Skeletal muscle tissue (tissue), 4 donors: ENCODE measurements around the gene ANKRD36C. TPM values are rescaled to one million over a fixed set of nuclear protein-coding genes. Genes with fewer than 3 reads are reported as not detected.
"Not testable (repeated sequence)": the region's sequence is repeated elsewhere in the genome, so short reads cannot be mapped to it uniquely, and the experiment has no call there.

Source experiments
- H3K27ac ChIP-seq: one replicate; pipeline ENCODE4 v1.7.0; 2013; ENCODE audit warnings: mild to moderate bottlenecking, low read depth, low read length, inconsistent platforms
- H3K27me3 ChIP-seq, 3 donors: one replicate each; pipeline ENCODE4 v1.7.0; 2013; ENCODE audit warnings: low read length in 3 of 3; ENCODE audit not compliant: control insufficient read depth in 3 of 3, insufficient read depth in 3 of 3
- H3K36me3 ChIP-seq, 3 donors: one replicate each; pipeline ENCODE4 v1.7.0; 2013; ENCODE audit warnings: low read length in 3 of 3; ENCODE audit not compliant: control insufficient read depth in 3 of 3, insufficient read depth in 3 of 3
- H3K4me1 ChIP-seq, 3 donors: one replicate each; pipeline ENCODE4 v1.7.0; 2013; ENCODE audit warnings: low read length in 3 of 3, mild to moderate bottlenecking in 3 of 3; ENCODE audit not compliant: control insufficient read depth in 3 of 3, insufficient read depth in 3 of 3
- H3K4me3 ChIP-seq, 3 donors: one replicate each; pipeline ENCODE4 v1.7.0; 2013; ENCODE audit warnings: low read length in 3 of 3
- H3K9ac ChIP-seq, 3 donors: one replicate each; pipeline ENCODE4 v1.7.0; 2013; ENCODE audit warnings: low read length in 3 of 3, mild to moderate bottlenecking in 3 of 3, moderate library complexity in 2 of 3, low read depth in 1 of 3
- H3K9me3 ChIP-seq, 3 donors: one replicate each; pipeline ENCODE4 v1.7.0; 2013; ENCODE audit warnings: low read length in 3 of 3; ENCODE audit not compliant: control insufficient read depth in 3 of 3
- total RNA-seq: library from RNA; depleted of rRNA; stranded (reverse); fragments of >200 nt; gene quantifications from one replicate; pipeline ENCODE4 v1.2.3, GENCODE V29; 2014
- donor health status: Osteomylitis.

Gene ANKRD36C
- total RNA-seq, 1 donor from 2014 or later = 72.0 TPM

- not testable (repeated sequence) for H3K4me3 ChIP-seq, H3K36me3 ChIP-seq, H3K9me3 ChIP-seq, H3K9ac ChIP-seq, H3K4me1 ChIP-seq, H3K27me3 ChIP-seq, H3K27ac ChIP-seq
These were observed 74.6 kb downstream of the ANKRD36C start for GRCh38 chr2:95917007-95917406.

GRCh38 chr2:95915131-95915530, 76.5 kb downstream of the ANKRD36C start:
- H3K4me1 ChIP-seq, H3K9me3 ChIP-seq, H3K9ac ChIP-seq, H3K27ac ChIP-seq, H3K4me3 ChIP-seq, H3K27me3 ChIP-seq: not testable (repeated sequence)
- H3K36me3 ChIP-seq = peaks cover 2 to 11% (median 6%) of the 10 kb centered on the region in 3 donors

GRCh38 chr2:95911431-95911830, 80.2 kb downstream of the ANKRD36C start:
- not testable (repeated sequence) for H3K27me3 ChIP-seq, H3K4me3 ChIP-seq, H3K9ac ChIP-seq, H3K27ac ChIP-seq, H3K9me3 ChIP-seq, H3K4me1 ChIP-seq, H3K36me3 ChIP-seq

GRCh38 chr2:95894443-95894842, 97.2 kb downstream of the ANKRD36C start:
- not testable (repeated sequence) for H3K9me3 ChIP-seq, H3K4me3 ChIP-seq, H3K9ac ChIP-seq, H3K27ac ChIP-seq, H3K27me3 ChIP-seq, H3K4me1 ChIP-seq
- peaks cover 0 to 12% (median 4%) of the 10 kb centered on the region in 3 donors for H3K36me3 ChIP-seq

GRCh38 chr2:95867929-95868328, 123.7 kb downstream of the ANKRD36C start:
- not testable (repeated sequence) for H3K27ac ChIP-seq, H3K9me3 ChIP-seq, H3K9ac ChIP-seq, H3K4me3 ChIP-seq, H3K27me3 ChIP-seq, H3K36me3 ChIP-seq, H3K4me1 ChIP-seq

- H3K27me3 ChIP-seq, H3K9ac ChIP-seq, H3K9me3 ChIP-seq, H3K36me3 ChIP-seq, H3K27ac ChIP-seq, H3K4me3 ChIP-seq, H3K4me1 ChIP-seq: not testable (repeated sequence)
These were observed 124.5 kb downstream of the ANKRD36C start for GRCh38 chr2:95867047-95867677.

GRCh38 chr2:95862121-95862520, 129.5 kb downstream of the ANKRD36C start:
- not testable (repeated sequence) for H3K4me1 ChIP-seq, H3K9ac ChIP-seq, H3K9me3 ChIP-seq, H3K4me3 ChIP-seq, H3K27me3 ChIP-seq, H3K36me3 ChIP-seq, H3K27ac ChIP-seq

GRCh38 chr2:95836151-95836550, 155.5 kb downstream of the ANKRD36C start:
- Histone ChIP-seq H3K4me1 (no peaks in the 10 kb centered on the region), H3K27me3 (no peaks in the 10 kb centered on the region), H3K36me3 (peaks cover 0 to 10% (median 2%) of the 10 kb centered on the region in 3 donors), H3K4me3 (no peak overlapping the region), H3K9me3 (no peaks in the 10 kb centered on the region), H3K27ac (no peak overlapping the region), H3K9ac (no peak overlapping the region)

- H3K36me3 ChIP-seq = peaks cover 0 to 17% (median 9%) of the 10 kb centered on the region in 3 donors
These were observed 157.3 kb downstream of the ANKRD36C start for GRCh38 chr2:95834077-95835013.

GRCh38 chr2:95824218-95824617, 167.4 kb downstream of the ANKRD36C start:
- not testable (repeated sequence) for H3K9ac ChIP-seq, H3K4me1 ChIP-seq, H3K4me3 ChIP-seq, H3K36me3 ChIP-seq, H3K27ac ChIP-seq, H3K27me3 ChIP-seq
- H3K9me3 ChIP-seq = peaks cover 0 to 11% (median 3%) of the 10 kb centered on the region in 3 donors

More at GRCh38 chr2:95834077-95835013, 157.3 kb downstream of the ANKRD36C start:
- not testable (repeated sequence) for H3K9ac ChIP-seq, H3K4me3 ChIP-seq, H3K27ac ChIP-seq, H3K27me3 ChIP-seq, H3K4me1 ChIP-seq, H3K9me3 ChIP-seq
